ENCODE results near the gene SLC25A26.

SLC25A26 gene

DNA sequence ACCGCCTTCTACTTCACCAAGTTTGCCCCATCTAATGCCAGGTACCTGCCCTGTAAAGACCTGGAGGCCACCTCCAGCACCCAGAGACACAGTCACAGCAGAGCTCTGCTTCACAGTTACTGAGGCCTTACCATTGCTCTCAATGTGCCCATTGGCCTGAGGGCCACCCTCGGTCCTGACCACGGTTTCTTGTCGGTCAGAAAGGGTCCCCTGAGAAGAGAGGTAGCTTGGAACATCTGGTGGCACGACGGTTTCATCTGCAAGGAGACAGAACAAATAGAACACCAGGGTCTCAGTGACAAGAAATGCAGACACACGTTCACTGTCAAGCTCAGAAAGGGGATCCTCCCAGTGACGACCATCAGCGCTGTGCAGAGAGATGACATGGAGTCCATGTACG, 161.3 kb downstream of the SLC25A26 start:
- no peak overlapping the region for H3K4me3 ChIP-seq (ENCODE audit: control insufficient read depth, low read depth, low read length)
- DNase-seq (ENCODE audit: low read depth) = no peak
- TF ChIP-seq, protein P1, sequence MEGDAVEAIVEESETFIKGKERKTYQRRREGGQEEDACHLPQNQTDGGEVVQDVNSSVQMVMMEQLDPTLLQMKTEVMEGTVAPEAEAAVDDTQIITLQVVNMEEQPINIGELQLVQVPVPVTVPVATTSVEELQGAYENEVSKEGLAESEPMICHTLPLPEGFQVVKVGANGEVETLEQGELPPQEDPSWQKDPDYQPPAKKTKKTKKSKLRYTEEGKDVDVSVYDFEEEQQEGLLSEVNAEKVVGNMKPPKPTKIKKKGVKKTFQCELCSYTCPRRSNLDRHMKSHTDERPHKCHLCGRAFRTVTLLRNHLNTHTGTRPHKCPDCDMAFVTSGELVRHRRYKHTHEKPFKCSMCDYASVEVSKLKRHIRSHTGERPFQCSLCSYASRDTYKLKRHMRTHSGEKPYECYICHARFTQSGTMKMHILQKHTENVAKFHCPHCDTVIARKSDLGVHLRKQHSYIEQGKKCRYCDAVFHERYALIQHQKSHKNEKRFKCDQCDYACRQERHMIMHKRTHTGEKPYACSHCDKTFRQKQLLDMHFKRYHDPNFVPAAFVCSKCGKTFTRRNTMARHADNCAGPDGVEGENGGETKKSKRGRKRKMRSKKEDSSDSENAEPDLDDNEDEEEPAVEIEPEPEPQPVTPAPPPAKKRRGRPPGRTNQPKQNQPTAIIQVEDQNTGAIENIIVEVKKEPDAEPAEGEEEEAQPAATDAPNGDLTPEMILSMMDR (IDR thresholded peaks at IDR 0.05; ENCODE audit: control insufficient read depth, insufficient read depth, low read depth, low read length, missing control alignments) = no peak

DNA sequence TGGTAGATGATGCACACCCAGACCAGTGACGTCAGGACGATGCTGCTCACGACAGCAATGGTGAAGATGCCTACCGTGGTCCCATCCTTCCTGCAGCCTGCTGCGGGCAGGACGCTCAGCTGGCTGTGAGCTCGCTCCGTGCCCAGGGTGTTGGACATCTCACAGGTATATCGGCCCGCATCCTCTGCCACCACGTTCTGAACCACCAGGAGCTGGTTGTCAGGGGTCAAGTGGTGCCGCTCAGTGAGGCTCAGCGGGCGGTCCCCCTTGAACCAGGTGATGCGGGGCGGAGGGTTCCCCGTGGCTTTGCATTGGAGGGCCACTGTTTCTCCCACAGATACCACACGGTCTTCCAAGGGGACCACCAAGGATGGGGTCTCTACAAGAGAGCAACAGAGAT, 162.2 kb downstream of the SLC25A26 start:
- TF ChIP-seq, protein P1 (IDR thresholded peaks at IDR 0.05; ENCODE audit: control insufficient read depth, insufficient read depth, low read depth, low read length, missing control alignments) = no peak
- DNase-seq (ENCODE audit: low read depth) = no peak

DNA sequence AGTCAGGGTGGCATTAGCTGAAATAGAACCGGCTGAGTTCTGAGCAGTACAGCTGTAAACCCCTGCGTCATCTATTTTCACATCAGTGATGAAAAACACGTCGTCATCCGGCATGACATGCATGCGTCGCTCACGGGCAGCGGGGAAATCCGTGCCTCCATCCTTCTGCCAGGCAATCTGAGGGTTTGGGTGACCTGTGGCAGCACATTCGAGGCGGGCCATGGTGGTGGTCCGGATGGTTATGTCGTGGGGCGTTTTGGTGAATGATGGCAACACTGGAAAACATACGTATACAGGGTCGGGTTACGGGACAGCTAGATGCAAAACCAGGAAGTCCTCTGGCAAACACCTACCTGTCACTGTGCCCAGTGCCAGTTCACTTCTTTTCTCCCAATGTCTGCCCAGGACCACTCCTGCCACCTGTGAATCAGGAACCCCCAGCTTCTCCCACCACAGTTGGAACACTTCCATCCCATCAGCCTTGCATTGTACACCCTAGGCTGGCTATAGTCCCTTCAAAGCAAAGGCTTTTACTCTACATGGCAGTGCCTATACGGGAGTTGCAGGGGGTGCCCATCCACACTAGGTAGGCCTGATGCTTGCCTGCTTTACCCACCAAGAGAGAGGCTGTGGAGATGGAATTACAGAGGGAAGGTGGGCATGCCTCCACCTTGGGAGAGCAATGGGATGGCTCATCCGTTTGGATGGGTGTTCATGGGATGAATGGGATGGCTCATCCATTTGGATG, 163.4 kb downstream of the SLC25A26 start:
- no peak for DNase-seq (ENCODE audit: low read depth)
- TF ChIP-seq, protein P1 (IDR thresholded peaks at IDR 0.05; ENCODE audit: control insufficient read depth, insufficient read depth, low read depth, low read length, missing control alignments) = no peak

More for the DNA sequence above, 162.2 kb downstream of the SLC25A26 start:
- no peak overlapping the region for H3K4me3 ChIP-seq (ENCODE audit: control insufficient read depth, low read depth, low read length)

DNA sequence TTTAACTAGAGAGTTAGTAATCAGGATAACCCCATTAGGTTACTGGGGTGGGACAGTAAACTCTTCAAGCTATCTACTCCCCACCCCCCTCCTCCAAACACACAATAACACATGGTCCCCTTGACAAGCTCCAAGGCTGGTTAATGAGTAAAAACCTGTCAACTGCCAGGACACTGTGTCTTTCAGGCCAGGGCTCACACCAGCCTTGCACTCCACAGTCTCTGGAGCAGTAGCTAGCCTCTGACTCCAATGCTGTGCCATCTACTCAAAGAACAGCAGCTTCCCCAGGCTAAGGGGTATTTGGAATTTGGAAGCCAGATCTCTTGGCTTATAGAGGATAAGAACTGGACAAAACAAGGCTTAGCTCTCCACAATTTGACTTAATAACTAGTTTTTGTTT, 164.3 kb downstream of the SLC25A26 start:
- DNase-seq (ENCODE audit: low read depth) = no peak
- H3K4me3 ChIP-seq (ENCODE audit: control insufficient read depth, low read depth, low read length) = no peak overlapping the region
- TF ChIP-seq, protein P1 (IDR thresholded peaks at IDR 0.05; ENCODE audit: control insufficient read depth, insufficient read depth, low read depth, low read length, missing control alignments) = no peak

More for the DNA sequence above, 163.4 kb downstream of the SLC25A26 start:
- H3K4me3 ChIP-seq (ENCODE audit: control insufficient read depth, low read depth, low read length) = no peak overlapping the region

DNA sequence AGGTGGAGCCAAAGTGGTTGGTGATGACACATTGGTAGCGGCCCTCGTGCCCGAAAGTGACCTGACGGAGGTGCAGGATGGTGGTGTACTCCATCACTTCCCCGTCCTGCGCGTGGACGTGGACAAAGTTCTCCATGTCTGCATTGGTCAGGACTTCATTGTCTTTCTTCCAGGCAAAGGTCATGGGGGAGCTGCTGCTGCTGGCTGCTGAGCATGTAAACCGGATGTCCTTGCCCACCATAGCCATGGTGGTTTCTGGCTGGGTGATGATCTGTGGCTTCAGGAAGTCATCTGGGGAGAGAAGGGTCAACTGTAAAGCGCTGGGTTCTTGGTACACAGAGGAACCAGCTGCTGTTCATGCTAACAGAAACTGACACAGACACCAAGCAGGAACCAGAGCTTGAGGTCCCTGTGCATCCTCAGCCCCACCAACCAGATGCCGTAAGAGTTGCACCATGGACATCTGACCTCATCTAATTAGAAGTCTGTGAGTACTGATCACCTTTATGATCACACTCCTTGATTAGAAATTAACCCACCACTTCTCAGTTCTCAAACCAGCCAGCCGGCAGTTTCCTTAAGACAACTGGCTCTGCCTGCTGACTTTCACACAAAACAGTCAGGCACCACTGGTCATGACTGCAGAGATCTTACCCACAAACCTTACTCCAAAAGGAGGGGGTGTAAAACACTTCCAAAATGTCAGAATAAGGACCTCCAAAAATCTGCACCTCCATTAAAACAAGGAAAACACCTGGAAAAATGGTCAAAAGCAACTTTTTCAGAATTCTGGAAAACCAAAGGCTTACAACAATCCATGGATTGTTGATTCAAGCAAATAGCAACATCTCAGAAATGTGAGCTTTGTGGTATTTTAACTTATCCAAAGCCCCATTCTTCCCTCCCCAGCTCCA, 165.5 kb downstream of the SLC25A26 start:
- TF ChIP-seq, protein P1 (IDR thresholded peaks at IDR 0.05; ENCODE audit: control insufficient read depth, insufficient read depth, low read depth, low read length, missing control alignments) = no peak
- no peak for DNase-seq (ENCODE audit: low read depth)
- H3K4me3 ChIP-seq (ENCODE audit: control insufficient read depth, low read depth, low read length) = no peak overlapping the region

DNA sequence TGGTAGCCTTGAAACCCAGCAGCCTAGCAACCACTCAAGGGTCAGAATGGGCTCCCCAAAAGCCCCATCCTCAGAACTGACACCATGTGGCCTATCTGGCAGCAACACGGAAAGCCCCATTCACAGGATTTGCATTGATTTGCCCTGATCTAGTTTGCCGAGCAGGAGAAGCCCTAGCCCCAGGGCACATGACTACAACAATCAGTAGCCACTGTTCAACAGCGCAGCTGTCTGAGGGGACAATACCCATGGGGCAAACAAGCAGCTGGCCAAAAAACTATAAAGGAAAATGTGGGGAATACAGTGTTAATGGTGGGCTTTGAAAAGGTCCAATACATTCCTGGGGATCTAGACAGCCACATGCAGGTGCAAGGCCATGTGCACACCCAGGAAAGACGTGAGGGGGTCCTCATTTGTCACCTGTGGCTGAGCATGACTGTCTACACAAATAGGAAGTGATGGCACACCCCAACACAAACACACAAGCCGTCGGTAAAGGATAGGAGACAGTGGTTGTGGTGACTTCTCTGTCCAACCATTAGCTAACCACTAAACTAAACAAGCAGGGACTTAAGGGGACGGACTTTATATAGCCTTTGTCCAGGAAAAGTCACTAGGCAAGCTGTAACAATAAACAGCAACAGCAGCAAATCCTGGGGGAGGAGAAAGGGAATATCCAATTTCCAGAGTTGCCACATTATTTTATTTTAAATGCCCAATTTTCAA, 166.3 kb downstream of the SLC25A26 start:
- H3K4me3 ChIP-seq (ENCODE audit: control insufficient read depth, low read depth, low read length) = no peak overlapping the region
- no peak for DNase-seq (ENCODE audit: low read depth)

More for the DNA sequence above, 166.3 kb downstream of the SLC25A26 start:
- TF ChIP-seq, protein P1 (IDR thresholded peaks at IDR 0.05; ENCODE audit: control insufficient read depth, insufficient read depth, low read depth, low read length, missing control alignments) = no peak

Data from AG09309 (cell line).